Activated CD8-positive, alpha-beta T cell treated with anti-CD3 and anti-CD28 coated beads for 36 hours (primary cell): ENCODE results near the gene DHRSX. TPM values are rescaled to one million over a fixed set of nuclear protein-coding genes. Genes with fewer than 3 reads are reported as not detected.
"Not testable (repeated sequence)": the region's sequence is repeated elsewhere in the genome, so short reads cannot be mapped to it uniquely, and the experiment has no call there.

ENCODE experiments used
- ATAC-seq: fragments of 200-7000 bp; cut with Tn5 transposase; one replicate; pipeline ENCODE4 v1.10.0; 2021; ENCODE audit warnings: mild to moderate bottlenecking, moderate library complexity
- CTCF ChIA-PET: fragments of 350-600 bp; sonication (Branson Sonifier 250); formaldehyde crosslinking; loops from one replicate; lab custom pipeline; 2021; ENCODE audit warnings: antibody characterized with exemption; lab: Charles Lee
- POLR2A ChIA-PET: fragments of 350-600 bp; sonication (Branson Sonifier 250); formaldehyde crosslinking; loops from one replicate; lab custom pipeline; 2021; ENCODE audit warnings: antibody characterized with exemption; lab: Charles Lee
- DNase-seq: peaks from one replicate; pipeline ENCODE4 v3.0.0-alpha.2; 2020
- H3K27ac Mint-ChIP-seq: one replicate; pipeline ENCODE4 v1.8.0; 2021; ENCODE audit warnings: mild to moderate bottlenecking, mixed read lengths
- H3K27me3 Mint-ChIP-seq: one replicate; pipeline ENCODE4 v1.8.0; 2021; ENCODE audit warnings: mixed read lengths
- H3K36me3 Mint-ChIP-seq: one replicate; pipeline ENCODE4 v1.8.0; 2021; ENCODE audit warnings: low read depth, mixed read lengths
- H3K4me1 Mint-ChIP-seq: one replicate; pipeline ENCODE4 v1.8.0; 2021; ENCODE audit warnings: low read depth, mixed read lengths
- H3K4me3 Mint-ChIP-seq: one replicate; pipeline ENCODE4 v1.8.0; 2021; ENCODE audit warnings: mild to moderate bottlenecking, moderate library complexity, mixed read lengths
- H3K9me3 Mint-ChIP-seq: one replicate; pipeline ENCODE4 v1.8.0; 2021; ENCODE audit warnings: mixed read lengths
- CTCF ChIP-seq: fragments of 200-600 bp; IDR thresholded peaks from one replicate; pipeline ENCODE4 v1.8.0; 2022; ENCODE audit warnings: antibody characterized with exemption, mild to moderate bottlenecking
- intact Hi-C: fragments of 100-400 bp; cut with micrococcal nuclease; formaldehyde crosslinking; loops from one replicate; pipeline ENCODE4 v1.10.0; 2022
- total RNA-seq, 2 experiments: library from RNA; stranded (reverse); gene quantifications; one replicate each; pipeline ENCODE4 v1.2.3, GENCODE V29; 2021

DHRSX gene
- total RNA-seq, 2 experiments from 2014 or later = 19.7 to 22.0 TPM

- H3K27me3 Mint-ChIP-seq = no peaks in the 10 kb centered on the region
- ChIA-PET CTCF (no interaction called here), POLR2A (no interaction called here)
- peaks cover 13% of the 10 kb centered on the region for H3K36me3 Mint-ChIP-seq
- no peak overlapping the region for H3K27ac Mint-ChIP-seq
- no peak overlapping the region for H3K4me3 Mint-ChIP-seq
- no peak for TF ChIP-seq CTCF
- intact Hi-C loops = no loop called here
- no peak for ATAC-seq
- DNase-seq = no peak
- H3K4me1 Mint-ChIP-seq = peaks cover 12% of the 10 kb centered on the region
- peaks cover 8% of the 10 kb centered on the region for H3K9me3 Mint-ChIP-seq
Measured at GRCh38 chrX:2479420-2479780, 21.4 kb downstream of the DHRSX start.

GRCh38 chrX:2478546-2479419 lies 22.0 kb downstream of the DHRSX start:
- peaks cover 12% of the 10 kb centered on the region for H3K4me1 Mint-ChIP-seq
- peaks cover 13% of the 10 kb centered on the region for H3K36me3 Mint-ChIP-seq
- peaks cover 8% of the 10 kb centered on the region for H3K9me3 Mint-ChIP-seq
- intact Hi-C loops = no loop called here
- DNase-seq = no peak
- no peaks in the 10 kb centered on the region for H3K27me3 Mint-ChIP-seq
- ChIA-PET CTCF (no interaction called here), POLR2A (no interaction called here)
- no peak overlapping the region for H3K4me3 Mint-ChIP-seq
- TF ChIP-seq CTCF = no peak
- ATAC-seq = no peak
- no peak overlapping the region for H3K27ac Mint-ChIP-seq

GRCh38 chrX:2477313-2477712 lies 23.5 kb downstream of the DHRSX start:
- Mint-ChIP-seq H3K36me3 (peaks cover 18% of the 10 kb centered on the region), H3K4me1 (peaks cover 11% of the 10 kb centered on the region)
- CTCF ChIA-PET, H3K27ac Mint-ChIP-seq, POLR2A ChIA-PET, H3K27me3 Mint-ChIP-seq, DNase-seq, H3K4me3 Mint-ChIP-seq, ATAC-seq, H3K9me3 Mint-ChIP-seq, intact Hi-C loops: not testable (repeated sequence)

GRCh38 chrX:2474963-2475726 lies 25.6 kb downstream of the DHRSX start:
- ATAC-seq (no peak), DNase-seq (no peak)
- ChIA-PET POLR2A (no interaction called here), CTCF (no interaction called here)
- no peak overlapping the region for H3K4me3 Mint-ChIP-seq
- H3K9me3 Mint-ChIP-seq = peaks cover 6% of the 10 kb centered on the region
- H3K27me3 Mint-ChIP-seq = no peaks in the 10 kb centered on the region
- no peak overlapping the region for H3K27ac Mint-ChIP-seq
- intact Hi-C loops = no loop called here
- peaks cover 11% of the 10 kb centered on the region for H3K4me1 Mint-ChIP-seq
- no peak for TF ChIP-seq CTCF
- H3K36me3 Mint-ChIP-seq = peaks cover 19% of the 10 kb centered on the region

GRCh38 chrX:2474280-2474962 lies 26.4 kb downstream of the DHRSX start:
- ChIA-PET POLR2A (no interaction called here), CTCF (no interaction called here)
- Mint-ChIP-seq H3K36me3 (peaks cover 17% of the 10 kb centered on the region), H3K4me1 (peaks cover 8% of the 10 kb centered on the region), H3K27ac (no peak overlapping the region), H3K9me3 (peaks cover 4% of the 10 kb centered on the region), H3K4me3 (no peak overlapping the region), H3K27me3 (no peaks in the 10 kb centered on the region)
- intact Hi-C loops = no loop called here
- ATAC-seq (no peak), DNase-seq (no peak)
- TF ChIP-seq CTCF = no peak

GRCh38 chrX:2473064-2473463 lies 27.7 kb downstream of the DHRSX start:
- intact Hi-C loops, DNase-seq, H3K4me3 Mint-ChIP-seq, H3K9me3 Mint-ChIP-seq, H3K27ac Mint-ChIP-seq, POLR2A ChIA-PET, CTCF ChIA-PET, ATAC-seq, H3K4me1 Mint-ChIP-seq, H3K27me3 Mint-ChIP-seq: not testable (repeated sequence)
- H3K36me3 Mint-ChIP-seq = peaks cover 15% of the 10 kb centered on the region
